Ascending aorta (tissue), 2 donors: Measurements from ENCODE around the gene LHFPL3. TPM values are rescaled to one million over a fixed set of nuclear protein-coding genes. Genes with fewer than 3 reads are reported as not detected.

Source experiments
- DNase-seq, 2 donors: peaks; one replicate each; pipeline ENCODE4 v3.0.0-alpha.2; 2019; ENCODE audit warnings: low spot score in 2 of 2
- H3K27ac ChIP-seq, 2 donors: fragments of 200-600 bp; sonication (generic); one replicate each; pipeline ENCODE4 v1.5.1; 2016 to 2017; ENCODE audit warnings: mild to moderate bottlenecking in 1 of 2
- H3K27me3 ChIP-seq: fragments of 200-600 bp; sonication (generic); one replicate; pipeline ENCODE4 v1.5.1; 2017
- H3K36me3 ChIP-seq, 2 donors: fragments of 200-600 bp; sonication (generic); one replicate each; pipeline ENCODE4 v1.5.1; 2016
- H3K4me1 ChIP-seq, 2 donors: fragments of 200-600 bp; sonication (generic); one replicate each; pipeline ENCODE4 v1.5.1; 2016 to 2017; ENCODE audit warnings: mild to moderate bottlenecking in 1 of 2
- H3K4me3 ChIP-seq, 2 donors: fragments of 200-600 bp; sonication (generic); one replicate each; pipeline ENCODE4 v1.5.1; 2016 to 2017; ENCODE audit warnings: mild to moderate bottlenecking in 1 of 2
- H3K9me3 ChIP-seq, 2 donors: fragments of 200-600 bp; sonication (generic); one replicate each; pipeline ENCODE4 v1.5.1; 2016
- CTCF ChIP-seq, 3 experiments: fragments of 200-600 bp in 2 of 3; fragments of 450-650 bp in 1 of 3; sonication (generic) in 2 of 3; IDR thresholded peaks; one replicate each; pipeline ENCODE4 v1.5.1; 2016 to 2019; ENCODE audit warnings: antibody characterized with exemption in 3 of 3, mild to moderate bottlenecking in 1 of 3, moderate library complexity in 1 of 3
- intact Hi-C: fragments of 100-400 bp; cut with DNase I; formaldehyde crosslinking; loops from one replicate; pipeline ENCODE4 v1.15.1; 2023
- total RNA-seq: library from RNA; depleted of rRNA; stranded (reverse); fragments of >200 nt; gene quantifications from one replicate; pipeline ENCODE4 v1.1.0, GENCODE V29; 2016

Gene LHFPL3
- total RNA-seq, 1 donor from 2014 or later, result not detected

GRCh38 chr7:104794589-104794988, 466.2 kb downstream of the LHFPL3 start:
- Histone ChIP-seq H3K36me3 (no peaks in the 10 kb centered on the region), H3K27me3 (no peaks in the 10 kb centered on the region), H3K27ac (no peak overlapping the region), H3K4me3 (no peak overlapping the region), H3K4me1 (no peaks in the 10 kb centered on the region), H3K9me3 (no peaks in the 10 kb centered on the region)
- intact Hi-C loops, result no loop called here
- no peak for DNase-seq
- TF ChIP-seq CTCF (IDR thresholded peaks at IDR 0.05), result no peak

GRCh38 chr7:104795086-104795485, 466.7 kb downstream of the LHFPL3 start:
- TF ChIP-seq CTCF (IDR thresholded peaks at IDR 0.05), result no peak

GRCh38 chr7:104795616-104796398, 467.4 kb downstream of the LHFPL3 start:
- intact Hi-C loops, result no loop called here
- Histone ChIP-seq H3K27me3 (no peaks in the 10 kb centered on the region), H3K27ac (no peak overlapping the region), H3K9me3 (no peaks in the 10 kb centered on the region), H3K36me3 (no peaks in the 10 kb centered on the region), H3K4me3 (no peak overlapping the region), H3K4me1 (no peaks in the 10 kb centered on the region)
- TF ChIP-seq CTCF (IDR thresholded peaks at IDR 0.05), result no peak
- DNase-seq, result no peak

More at GRCh38 chr7:104795086-104795485, 466.7 kb downstream of the LHFPL3 start:
- Histone ChIP-seq H3K4me1 (no peaks in the 10 kb centered on the region), H3K36me3 (no peaks in the 10 kb centered on the region), H3K9me3 (no peaks in the 10 kb centered on the region), H3K27me3 (no peaks in the 10 kb centered on the region), H3K4me3 (no peak overlapping the region), H3K27ac (no peak overlapping the region)
- no peak for DNase-seq
- intact Hi-C loops, result no loop called here

- H3K27me3 ChIP-seq, result no peaks in the 10 kb centered on the region
- no peaks in the 10 kb centered on the region for H3K36me3 ChIP-seq
- H3K4me1 ChIP-seq, result no peaks in the 10 kb centered on the region
- no peak for TF ChIP-seq CTCF (IDR thresholded peaks at IDR 0.05)
- no peak overlapping the region for H3K27ac ChIP-seq
- no peak for DNase-seq
- H3K4me3 ChIP-seq, result no peak overlapping the region
- intact Hi-C loops, result no loop called here
- no peaks in the 10 kb centered on the region for H3K9me3 ChIP-seq
Observed at GRCh38 chr7:104800307-104800706, 471.9 kb downstream of the LHFPL3 start.

- Histone ChIP-seq H3K4me3 (no peak overlapping the region), H3K4me1 (no peaks in the 10 kb centered on the region), H3K27me3 (no peaks in the 10 kb centered on the region), H3K27ac (no peak overlapping the region), H3K36me3 (no peaks in the 10 kb centered on the region), H3K9me3 (no peaks in the 10 kb centered on the region)
- no peak for TF ChIP-seq CTCF (IDR thresholded peaks at IDR 0.05)
- intact Hi-C loops, result no loop called here
- no peak for DNase-seq
Observed at GRCh38 chr7:104801022-104801421, 472.6 kb downstream of the LHFPL3 start.
